8988T (cell line): ENCODE data around the gene EEF1AKMT4.
"Not testable (repeated sequence)": the region's sequence is repeated elsewhere in the genome, so short reads cannot be mapped to it uniquely, and the experiment has no call there.

Experiments used
- DNase-seq: peaks from one replicate; pipeline ENCODE4 v3.0.0; 2011

Gene EEF1AKMT4

GRCh38 chr3:184261270-184261853 is 11.9 kb downstream of the EEF1AKMT4 start, which contains the start of gene CAMK2N2:
Gene CAMK2N2 (minus strand): TSS chr3:184261553. CDS start chr3:184261285, 268 bp downstream.
- peak; percentile 99 for DNase-seq

GRCh38 chr3:184261854-184262763 is 12.6 kb downstream of the EEF1AKMT4 start:
- DNase-seq: peak; percentile 92

GRCh38 chr3:184262764-184263179 is 13.3 kb downstream of the EEF1AKMT4 start:
- DNase-seq: no peak

- DNase-seq: not testable (repeated sequence)
These were observed 17.8 kb downstream of the EEF1AKMT4 start for GRCh38 chr3:184267249-184267648.

GRCh38 chr3:184272269-184272668 is 22.8 kb downstream of the EEF1AKMT4 start:
- no peak for DNase-seq

- DNase-seq: no peak
These were observed 25.9 kb downstream of the EEF1AKMT4 start for GRCh38 chr3:184275381-184275701.

- no peak for DNase-seq
These were observed 26.8 kb downstream of the EEF1AKMT4 start, which contains the start of gene ECE2 for GRCh38 chr3:184275961-184276910. Gene ECE2 (plus strand): TSS chr3:184276022. CDS start chr3:184276154, 132 bp downstream.

- DNase-seq: no peak
These were observed 27.9 kb downstream of the EEF1AKMT4 start for GRCh38 chr3:184277366-184277765.

GRCh38 chr3:184282941-184283340 is 33.5 kb downstream of the EEF1AKMT4 start:
- no peak for DNase-seq

GRCh38 chr3:184283681-184284080 is 34.2 kb downstream of the EEF1AKMT4 start:
- no peak for DNase-seq

- peak; percentile 97 for DNase-seq
These were observed 35.2 kb downstream of the EEF1AKMT4 start for GRCh38 chr3:184284696-184285095.

GRCh38 chr3:184289426-184289938 is 40.0 kb downstream of the EEF1AKMT4 start:
- DNase-seq: peak; percentile 89

- no peak for DNase-seq
These were observed 40.9 kb downstream of the EEF1AKMT4 start for GRCh38 chr3:184290331-184290730.

- no peak for DNase-seq
These were observed 41.7 kb downstream of the EEF1AKMT4 start for GRCh38 chr3:184291044-184291737.

GRCh38 chr3:184291738-184292445 is 42.4 kb downstream of the EEF1AKMT4 start:
- no peak for DNase-seq

GRCh38 chr3:184295771-184296170 is 46.3 kb downstream of the EEF1AKMT4 start:
- DNase-seq: no peak

GRCh38 chr3:184296616-184297015 is 47.1 kb downstream of the EEF1AKMT4 start:
- DNase-seq: no peak

GRCh38 chr3:184298759-184299487 is 49.5 kb downstream of the EEF1AKMT4 start, which contains the start of gene PSMD2:
Gene PSMD2 (plus strand): TSS chr3:184299241. CDS start chr3:184299267, 26 bp downstream.
- peak; percentile 89 for DNase-seq

- no peak for DNase-seq
These were observed 50.3 kb downstream of the EEF1AKMT4 start for GRCh38 chr3:184299488-184300377.

- DNase-seq: peak; percentile 44
These were observed 50.9 kb downstream of the EEF1AKMT4 start for GRCh38 chr3:184300378-184300720.
